B cell (primary cell): ENCODE results near the gene AS3MT.

Source experiments
- EZH2 ChIP-seq: IDR thresholded peaks from 2 replicates; pipeline ENCODE4 v1.6.1; 2012; ENCODE audit warnings: borderline replicate concordance, low read depth, mild to moderate bottlenecking, moderate library complexity, low read length; ENCODE audit not compliant: insufficient read depth, poor library complexity, severe bottlenecking
- TF ChIP-seq, protein P1 (sequence below): fragments of 200-600 bp; IDR thresholded peaks from one replicate; pipeline ENCODE4 v1.8.0; 2022; ENCODE audit warnings: antibody characterized with exemption, mild to moderate bottlenecking

DNA sequence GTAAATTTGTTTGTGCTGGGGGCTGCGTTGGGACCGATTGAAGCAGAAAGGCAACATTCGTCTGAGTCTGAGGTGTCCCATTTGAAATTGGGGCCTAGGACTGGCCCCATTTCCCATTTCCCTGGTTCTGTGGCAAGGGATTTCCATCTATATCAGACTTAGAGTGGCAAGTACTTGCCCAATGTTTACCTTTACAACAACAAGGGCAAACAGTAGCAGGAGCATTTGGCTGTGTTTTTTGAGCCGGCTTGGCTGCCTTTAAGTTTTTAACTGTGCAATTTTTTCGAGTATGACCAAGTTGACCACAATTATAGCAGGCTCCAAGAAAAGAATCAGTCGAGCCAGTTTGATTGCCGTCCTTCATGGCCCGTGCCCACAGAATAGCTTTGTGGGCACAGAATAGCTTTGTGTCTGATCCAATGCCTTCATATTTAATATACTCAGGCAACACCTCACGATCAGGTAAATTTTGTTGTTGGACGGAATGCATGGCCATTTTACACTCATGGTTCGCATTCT lies 27.4 kb upstream of the AS3MT start:
- TF ChIP-seq, protein P1, sequence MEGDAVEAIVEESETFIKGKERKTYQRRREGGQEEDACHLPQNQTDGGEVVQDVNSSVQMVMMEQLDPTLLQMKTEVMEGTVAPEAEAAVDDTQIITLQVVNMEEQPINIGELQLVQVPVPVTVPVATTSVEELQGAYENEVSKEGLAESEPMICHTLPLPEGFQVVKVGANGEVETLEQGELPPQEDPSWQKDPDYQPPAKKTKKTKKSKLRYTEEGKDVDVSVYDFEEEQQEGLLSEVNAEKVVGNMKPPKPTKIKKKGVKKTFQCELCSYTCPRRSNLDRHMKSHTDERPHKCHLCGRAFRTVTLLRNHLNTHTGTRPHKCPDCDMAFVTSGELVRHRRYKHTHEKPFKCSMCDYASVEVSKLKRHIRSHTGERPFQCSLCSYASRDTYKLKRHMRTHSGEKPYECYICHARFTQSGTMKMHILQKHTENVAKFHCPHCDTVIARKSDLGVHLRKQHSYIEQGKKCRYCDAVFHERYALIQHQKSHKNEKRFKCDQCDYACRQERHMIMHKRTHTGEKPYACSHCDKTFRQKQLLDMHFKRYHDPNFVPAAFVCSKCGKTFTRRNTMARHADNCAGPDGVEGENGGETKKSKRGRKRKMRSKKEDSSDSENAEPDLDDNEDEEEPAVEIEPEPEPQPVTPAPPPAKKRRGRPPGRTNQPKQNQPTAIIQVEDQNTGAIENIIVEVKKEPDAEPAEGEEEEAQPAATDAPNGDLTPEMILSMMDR, result no peak
- no peak for TF ChIP-seq EZH2
